WTC11 (cell line): ENCODE data around the gene PSME4.

Source experiments
- CREM ChIP-seq: sonication (generic); formaldehyde crosslinking; IDR thresholded peaks from 2 replicates; pipeline ENCODE4 v1.8.1; 2022; ENCODE audit warnings: mild to moderate bottlenecking, missing genetic modification reagents, moderate library complexity
- MYBL2 ChIP-seq: sonication (generic); formaldehyde crosslinking; IDR thresholded peaks from 2 replicates; pipeline ENCODE4 v1.8.1; 2023; ENCODE audit warnings: mild to moderate bottlenecking, moderate library complexity, missing genetic modification reagents
- SP1 ChIP-seq: sonication (generic); formaldehyde crosslinking; conservative IDR thresholded peaks from 2 replicates; pipeline ENCODE4 v1.8.1; 2022; ENCODE audit warnings: missing genetic modification reagents
- TF ChIP-seq, protein P1 (sequence below): fragments of 200-600 bp; IDR thresholded peaks from 2 replicates; pipeline ENCODE4 v1.8.0; 2022; ENCODE audit warnings: antibody characterized with exemption
- TF ChIP-seq, protein P2 (sequence below): sonication (generic); formaldehyde crosslinking; IDR thresholded peaks from 2 replicates; pipeline ENCODE4 v1.8.1; 2023; ENCODE audit warnings: mild to moderate bottlenecking, missing genetic modification reagents, moderate library complexity
- TF ChIP-seq, protein P3 (sequence below): sonication (generic); formaldehyde crosslinking; IDR thresholded peaks from 2 replicates; pipeline ENCODE4 v1.8.0; 2022; ENCODE audit warnings: missing genetic modification reagents
- TF ChIP-seq, protein P4 (sequence below): sonication (generic); formaldehyde crosslinking; IDR thresholded peaks from 2 replicates; pipeline ENCODE4 v1.8.1; 2022; ENCODE audit warnings: low read depth, mild to moderate bottlenecking, moderate library complexity, missing genetic modification reagents, borderline replicate concordance

DNA sequence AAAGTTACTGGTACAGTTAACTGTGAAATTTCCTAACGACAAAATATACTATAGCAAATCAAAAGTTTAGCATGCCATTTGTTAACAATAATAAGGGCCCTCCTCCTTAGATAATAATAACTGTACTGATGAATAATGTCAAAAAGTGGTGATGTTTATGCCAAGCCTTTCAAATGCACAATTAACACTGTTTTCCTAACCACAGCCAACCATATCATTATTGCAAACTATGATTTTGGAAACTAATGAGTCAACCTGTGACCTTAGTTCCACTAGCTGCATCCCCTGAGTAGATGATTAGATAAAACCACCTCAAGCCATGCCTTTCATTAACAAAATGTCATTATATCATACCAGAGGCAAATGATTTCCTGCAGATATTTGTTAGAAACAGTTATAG is 85.9 kb downstream of the PSME4 start:
- no peak for TF ChIP-seq MYBL2 (CRISPR knock-in tag)
- TF ChIP-seq SP1 (CRISPR knock-in tag), result no peak
- TF ChIP-seq, protein P1, sequence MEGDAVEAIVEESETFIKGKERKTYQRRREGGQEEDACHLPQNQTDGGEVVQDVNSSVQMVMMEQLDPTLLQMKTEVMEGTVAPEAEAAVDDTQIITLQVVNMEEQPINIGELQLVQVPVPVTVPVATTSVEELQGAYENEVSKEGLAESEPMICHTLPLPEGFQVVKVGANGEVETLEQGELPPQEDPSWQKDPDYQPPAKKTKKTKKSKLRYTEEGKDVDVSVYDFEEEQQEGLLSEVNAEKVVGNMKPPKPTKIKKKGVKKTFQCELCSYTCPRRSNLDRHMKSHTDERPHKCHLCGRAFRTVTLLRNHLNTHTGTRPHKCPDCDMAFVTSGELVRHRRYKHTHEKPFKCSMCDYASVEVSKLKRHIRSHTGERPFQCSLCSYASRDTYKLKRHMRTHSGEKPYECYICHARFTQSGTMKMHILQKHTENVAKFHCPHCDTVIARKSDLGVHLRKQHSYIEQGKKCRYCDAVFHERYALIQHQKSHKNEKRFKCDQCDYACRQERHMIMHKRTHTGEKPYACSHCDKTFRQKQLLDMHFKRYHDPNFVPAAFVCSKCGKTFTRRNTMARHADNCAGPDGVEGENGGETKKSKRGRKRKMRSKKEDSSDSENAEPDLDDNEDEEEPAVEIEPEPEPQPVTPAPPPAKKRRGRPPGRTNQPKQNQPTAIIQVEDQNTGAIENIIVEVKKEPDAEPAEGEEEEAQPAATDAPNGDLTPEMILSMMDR, result no peak
- TF ChIP-seq, protein P2, sequence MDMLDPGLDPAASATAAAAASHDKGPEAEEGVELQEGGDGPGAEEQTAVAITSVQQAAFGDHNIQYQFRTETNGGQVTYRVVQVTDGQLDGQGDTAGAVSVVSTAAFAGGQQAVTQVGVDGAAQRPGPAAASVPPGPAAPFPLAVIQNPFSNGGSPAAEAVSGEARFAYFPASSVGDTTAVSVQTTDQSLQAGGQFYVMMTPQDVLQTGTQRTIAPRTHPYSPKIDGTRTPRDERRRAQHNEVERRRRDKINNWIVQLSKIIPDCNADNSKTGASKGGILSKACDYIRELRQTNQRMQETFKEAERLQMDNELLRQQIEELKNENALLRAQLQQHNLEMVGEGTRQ, result no peak
- TF ChIP-seq, protein P3, sequence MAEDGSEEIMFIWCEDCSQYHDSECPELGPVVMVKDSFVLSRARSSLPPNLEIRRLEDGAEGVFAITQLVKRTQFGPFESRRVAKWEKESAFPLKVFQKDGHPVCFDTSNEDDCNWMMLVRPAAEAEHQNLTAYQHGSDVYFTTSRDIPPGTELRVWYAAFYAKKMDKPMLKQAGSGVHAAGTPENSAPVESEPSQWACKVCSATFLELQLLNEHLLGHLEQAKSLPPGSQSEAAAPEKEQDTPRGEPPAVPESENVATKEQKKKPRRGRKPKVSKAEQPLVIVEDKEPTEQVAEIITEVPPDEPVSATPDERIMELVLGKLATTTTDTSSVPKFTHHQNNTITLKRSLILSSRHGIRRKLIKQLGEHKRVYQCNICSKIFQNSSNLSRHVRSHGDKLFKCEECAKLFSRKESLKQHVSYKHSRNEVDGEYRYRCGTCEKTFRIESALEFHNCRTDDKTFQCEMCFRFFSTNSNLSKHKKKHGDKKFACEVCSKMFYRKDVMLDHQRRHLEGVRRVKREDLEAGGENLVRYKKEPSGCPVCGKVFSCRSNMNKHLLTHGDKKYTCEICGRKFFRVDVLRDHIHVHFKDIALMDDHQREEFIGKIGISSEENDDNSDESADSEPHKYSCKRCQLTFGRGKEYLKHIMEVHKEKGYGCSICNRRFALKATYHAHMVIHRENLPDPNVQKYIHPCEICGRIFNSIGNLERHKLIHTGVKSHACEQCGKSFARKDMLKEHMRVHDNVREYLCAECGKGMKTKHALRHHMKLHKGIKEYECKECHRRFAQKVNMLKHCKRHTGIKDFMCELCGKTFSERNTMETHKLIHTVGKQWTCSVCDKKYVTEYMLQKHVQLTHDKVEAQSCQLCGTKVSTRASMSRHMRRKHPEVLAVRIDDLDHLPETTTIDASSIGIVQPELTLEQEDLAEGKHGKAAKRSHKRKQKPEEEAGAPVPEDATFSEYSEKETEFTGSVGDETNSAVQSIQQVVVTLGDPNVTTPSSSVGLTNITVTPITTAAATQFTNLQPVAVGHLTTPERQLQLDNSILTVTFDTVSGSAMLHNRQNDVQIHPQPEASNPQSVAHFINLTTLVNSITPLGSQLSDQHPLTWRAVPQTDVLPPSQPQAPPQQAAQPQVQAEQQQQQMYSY, result no peak
- TF ChIP-seq CREM (CRISPR knock-in tag), result no peak
- TF ChIP-seq, protein P4, sequence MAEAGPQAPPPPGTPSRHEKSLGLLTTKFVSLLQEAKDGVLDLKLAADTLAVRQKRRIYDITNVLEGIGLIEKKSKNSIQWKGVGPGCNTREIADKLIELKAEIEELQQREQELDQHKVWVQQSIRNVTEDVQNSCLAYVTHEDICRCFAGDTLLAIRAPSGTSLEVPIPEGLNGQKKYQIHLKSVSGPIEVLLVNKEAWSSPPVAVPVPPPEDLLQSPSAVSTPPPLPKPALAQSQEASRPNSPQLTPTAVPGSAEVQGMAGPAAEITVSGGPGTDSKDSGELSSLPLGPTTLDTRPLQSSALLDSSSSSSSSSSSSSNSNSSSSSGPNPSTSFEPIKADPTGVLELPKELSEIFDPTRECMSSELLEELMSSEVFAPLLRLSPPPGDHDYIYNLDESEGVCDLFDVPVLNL (CRISPR knock-in tag), result no peak
